GM12865 (cell line): ENCODE results near the gene DIAPH2.

Experiments
- DNase-seq: peaks from one replicate; pipeline ENCODE4 v3.0.0; 2010; ENCODE audit warnings: low read depth
- H3K4me3 ChIP-seq: 2 replicates; pipeline ENCODE4 v1.5.1; 2011; ENCODE audit warnings: mild to moderate bottlenecking, low read depth, low read length, control low read depth
- CTCF ChIP-seq: IDR thresholded peaks from 2 replicates; pipeline ENCODE4 v1.5.1; 2011; ENCODE audit warnings: low read length, control low read depth, low read depth, inconsistent platforms; ENCODE audit not compliant: insufficient read depth; ENCODE audit errors: missing control alignments

DIAPH2 gene

GRCh38 chrX:97309487-97310116, 625.0 kb downstream of the DIAPH2 start:
- DNase-seq = no peak
- TF ChIP-seq CTCF = no peak

GRCh38 chrX:97310373-97310772, 625.7 kb downstream of the DIAPH2 start:
- H3K4me3 ChIP-seq = no peak overlapping the region
- no peak for DNase-seq

More at GRCh38 chrX:97309487-97310116, 625.0 kb downstream of the DIAPH2 start:
- no peak overlapping the region for H3K4me3 ChIP-seq

GRCh38 chrX:97311066-97311778, 626.6 kb downstream of the DIAPH2 start:
- TF ChIP-seq CTCF = no peak
- no peak for DNase-seq
- no peak overlapping the region for H3K4me3 ChIP-seq

More at GRCh38 chrX:97310373-97310772, 625.7 kb downstream of the DIAPH2 start:
- TF ChIP-seq CTCF = no peak

GRCh38 chrX:97314345-97314744, 629.7 kb downstream of the DIAPH2 start:
- H3K4me3 ChIP-seq = no peak overlapping the region
- TF ChIP-seq CTCF = no peak
- no peak for DNase-seq

GRCh38 chrX:97315939-97316338, 631.3 kb downstream of the DIAPH2 start:
- no peak for TF ChIP-seq CTCF
- no peak overlapping the region for H3K4me3 ChIP-seq
- DNase-seq = peak; percentile 28

- H3K4me3 ChIP-seq = no peak overlapping the region
- DNase-seq = no peak
- TF ChIP-seq CTCF = no peak
Observed at GRCh38 chrX:97320305-97320704, 635.7 kb downstream of the DIAPH2 start.
